AML-193 (cell line): ENCODE results near the gene ITGA3.

Experiments
- DNase-seq, 2 experiments: peaks; one replicate each; lab custom pipeline; 2025; lab: John Stamatoyannopoulos, UW

Gene ITGA3

DNA sequence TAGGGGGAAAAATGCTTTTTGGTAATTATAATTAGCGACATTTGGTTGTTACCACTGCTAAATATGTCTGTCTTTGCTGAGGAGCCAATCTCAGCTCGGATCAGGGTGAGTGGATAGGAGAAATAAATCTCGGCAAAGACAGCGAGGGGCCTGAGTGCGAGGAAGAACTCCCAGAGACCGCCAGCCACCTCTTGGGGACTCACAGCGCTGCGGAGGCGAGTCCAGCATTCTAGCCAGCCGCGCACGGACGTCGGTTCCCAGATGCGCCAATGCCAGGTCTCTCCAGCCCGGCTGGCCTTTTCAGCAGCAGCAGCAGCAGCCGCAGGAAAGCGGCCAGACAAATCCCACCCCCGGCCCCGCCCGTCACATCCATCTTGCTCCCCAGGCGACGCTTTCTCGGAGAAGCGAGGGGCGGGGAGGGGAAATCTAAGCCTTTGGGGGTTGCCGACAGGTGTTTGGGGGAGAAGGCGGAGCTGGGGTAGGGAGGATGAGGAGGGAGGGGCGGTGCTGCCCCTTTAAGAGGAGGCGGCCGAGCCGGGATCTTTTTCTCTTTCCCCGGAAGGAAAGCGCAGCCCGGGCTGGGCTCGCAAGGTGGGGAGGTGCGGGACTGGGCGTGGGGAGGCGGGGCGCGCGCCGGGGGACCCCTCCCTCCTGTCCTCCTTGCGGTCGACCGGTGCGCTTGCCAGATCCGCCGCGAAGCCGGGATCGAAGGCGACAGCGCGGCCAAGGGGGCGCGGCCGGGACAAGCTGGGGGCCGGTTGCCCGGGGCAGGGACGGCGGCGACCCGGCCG lies at the start of gene ITGA3:
Gene ITGA3 (plus strand): TSS at position 685 of the 791 bp plus-strand sequence. CDS start 330 bp downstream, outside the sequence.
- no peak for DNase-seq

DNA sequence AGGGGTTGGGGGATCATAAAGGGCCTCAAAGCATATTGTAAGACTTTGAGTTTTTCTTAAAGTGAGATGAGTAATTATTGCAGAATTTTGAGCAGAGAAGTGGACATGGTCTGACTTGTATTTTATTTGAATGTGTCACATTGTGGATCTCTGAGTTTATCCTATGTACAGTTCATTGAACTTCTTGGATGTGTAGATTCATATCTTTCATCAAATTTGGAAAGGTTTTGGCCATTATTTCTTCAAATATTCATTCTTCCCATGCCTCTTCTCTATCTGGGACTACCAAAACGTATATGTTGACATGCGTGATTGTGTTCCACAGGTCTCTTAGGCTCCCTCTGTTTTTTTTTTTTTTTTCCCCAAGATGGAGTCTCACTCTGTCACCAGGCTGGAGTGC lies 46.6 kb upstream of the ITGA3 start:
- DNase-seq, result no peak

DNA sequence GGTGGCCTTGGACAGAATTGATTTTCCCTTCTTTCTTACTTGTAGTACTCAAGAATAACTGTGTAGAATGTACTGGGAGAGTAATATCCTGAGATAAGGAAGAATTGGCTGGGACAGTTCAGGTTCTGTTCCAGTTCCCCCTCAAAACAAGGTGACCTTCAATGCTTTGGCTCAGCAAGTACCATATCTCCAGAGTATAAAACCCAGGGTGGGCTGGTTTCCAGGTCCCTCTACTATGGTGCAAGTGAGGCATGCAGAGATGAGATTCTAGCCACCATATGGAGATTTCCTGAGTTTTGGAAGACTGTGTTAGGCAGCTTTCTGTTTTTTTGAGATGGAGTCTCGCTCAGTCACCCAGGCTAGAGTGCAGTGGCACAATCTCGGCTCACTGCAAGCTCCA lies 42.8 kb upstream of the ITGA3 start:
- no peak for DNase-seq

DNA sequence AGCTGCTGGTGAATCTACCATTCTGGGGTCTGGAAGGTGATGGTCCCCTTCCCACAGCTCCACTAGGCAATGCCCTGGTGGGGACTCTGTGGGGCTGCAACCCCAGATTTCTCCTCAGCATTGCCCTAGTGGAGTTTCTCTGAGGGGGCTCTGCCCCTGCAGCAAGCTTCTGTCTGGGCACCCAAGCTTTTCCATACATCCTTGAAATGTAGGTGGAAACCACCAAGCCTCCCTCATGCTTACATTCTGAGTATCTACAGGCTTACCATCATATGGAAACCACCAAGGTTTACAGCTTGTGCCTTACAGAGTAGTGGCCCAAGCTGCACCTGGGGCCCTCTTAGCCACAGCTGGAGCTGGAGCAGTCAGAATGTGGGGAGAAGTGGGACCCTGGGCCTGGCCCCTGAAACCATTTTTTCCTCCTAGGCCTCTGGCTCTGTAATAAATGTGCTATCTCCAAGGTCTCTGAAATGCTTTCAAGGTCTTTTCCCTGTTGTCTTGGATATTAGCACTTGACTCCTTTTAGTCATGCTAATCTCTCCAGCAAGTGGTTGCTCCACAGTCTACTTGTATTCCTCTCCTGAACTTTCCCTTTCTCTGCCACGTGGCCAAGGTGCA lies 41.3 kb upstream of the ITGA3 start:
- DNase-seq, result no peak

DNA sequence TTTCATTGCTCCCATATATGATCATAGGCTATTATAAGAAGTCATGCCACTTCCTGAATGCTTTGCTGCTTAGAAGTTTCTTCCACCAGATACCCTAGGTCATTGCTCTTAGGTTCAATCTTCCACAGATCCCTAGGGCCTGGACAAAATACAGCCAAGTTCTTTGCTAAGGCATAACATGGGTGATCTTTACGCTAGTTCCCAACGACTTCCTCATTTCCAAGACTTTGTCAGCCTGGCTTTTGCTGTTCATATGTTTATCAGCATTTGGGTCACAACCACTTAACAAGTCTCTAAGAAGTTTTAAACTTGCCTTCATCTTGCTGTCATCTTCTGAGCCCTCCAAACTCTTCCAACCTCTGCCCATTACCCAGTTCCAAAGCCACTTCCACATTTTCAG lies 40.8 kb upstream of the ITGA3 start:
- DNase-seq, result no peak

DNA sequence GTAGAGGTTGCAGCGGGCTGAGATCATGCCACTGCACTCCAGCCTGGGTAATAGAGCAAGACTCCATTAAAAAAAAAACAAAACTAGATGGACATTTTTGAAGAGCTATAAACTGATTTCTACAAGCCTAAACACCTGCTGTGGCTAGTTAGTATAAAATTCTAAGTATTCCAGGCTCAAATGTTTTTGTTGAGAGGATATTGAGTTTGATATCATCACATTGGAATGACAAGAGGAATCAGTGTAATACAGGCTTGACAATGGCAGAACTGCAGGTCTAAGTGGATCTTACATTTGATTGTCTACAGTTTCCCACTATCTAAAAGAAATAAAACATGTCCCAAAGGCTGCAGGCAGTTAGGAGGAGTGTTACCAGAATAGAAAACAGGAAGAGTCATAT lies 37.0 kb upstream of the ITGA3 start:
- no peak for DNase-seq

DNA sequence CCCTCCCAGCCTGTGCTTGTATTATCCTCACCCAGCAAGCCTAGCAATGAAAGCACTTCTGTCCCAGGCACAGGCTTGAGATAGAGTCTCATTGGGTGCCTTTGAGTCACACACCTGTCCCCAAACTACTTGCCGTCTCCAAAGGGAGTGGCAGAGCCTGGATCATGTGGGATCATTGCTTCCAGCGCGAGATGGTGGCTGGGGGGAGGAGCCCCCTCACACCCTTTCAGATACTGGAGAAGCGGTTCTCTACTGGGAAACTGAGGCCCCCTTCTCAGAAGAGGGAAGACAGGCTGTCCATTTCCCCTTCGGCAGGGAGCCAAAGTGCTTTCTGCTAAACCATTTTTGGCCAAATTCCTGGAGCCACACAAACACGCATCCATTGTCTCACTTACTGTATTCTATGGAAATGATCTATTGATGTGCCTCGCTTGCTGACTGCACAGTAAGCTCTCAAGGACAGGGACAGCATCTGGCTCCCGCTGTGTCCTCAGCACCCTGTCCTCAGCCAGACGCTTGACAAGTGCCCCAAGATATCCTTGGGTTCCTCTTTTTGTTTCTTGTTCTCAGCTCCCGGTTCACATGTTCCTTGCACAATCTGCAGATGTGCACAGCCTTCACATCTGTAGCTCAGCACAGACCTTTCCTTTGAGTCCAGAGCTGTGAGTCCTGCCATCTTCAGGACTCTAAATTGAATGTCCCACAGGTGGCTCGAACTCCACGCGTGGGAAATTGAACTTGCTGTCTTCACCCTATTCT lies 34.9 kb upstream of the ITGA3 start:
- DNase-seq, result peak; percentile 59 to 61

DNA sequence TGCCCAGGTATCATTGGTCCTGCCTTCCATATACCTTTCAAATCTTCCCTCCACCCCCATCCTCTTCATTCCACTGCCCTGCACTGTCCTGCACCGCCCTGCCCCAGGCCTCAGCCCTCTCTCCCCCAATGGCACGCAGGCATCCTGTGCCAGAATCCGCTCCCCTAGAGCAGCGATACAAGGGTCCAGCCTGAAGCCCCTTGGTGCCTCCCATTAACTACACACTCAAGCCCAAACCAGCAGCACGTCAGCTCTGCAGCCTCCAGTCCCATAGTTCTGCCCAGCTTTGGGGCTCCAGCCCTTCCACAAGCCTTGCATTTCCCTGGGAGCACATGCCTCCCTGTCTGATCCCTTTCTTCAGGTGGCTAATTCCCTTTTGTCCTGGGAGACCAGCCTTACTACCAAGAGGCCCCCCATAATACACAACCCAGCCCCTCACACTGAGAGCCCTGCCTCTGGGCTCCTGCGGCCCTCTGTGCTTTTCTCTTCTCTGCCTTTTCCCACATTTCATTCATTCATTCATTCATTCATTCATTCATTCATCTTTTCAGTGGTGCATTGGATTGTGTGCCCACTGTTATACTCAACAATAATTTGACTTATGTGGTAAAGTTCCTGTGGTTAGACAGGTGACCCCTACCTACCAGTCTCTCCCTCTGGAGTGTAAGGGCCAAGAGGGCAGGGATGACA lies 34.1 kb upstream of the ITGA3 start:
- no peak for DNase-seq

DNA sequence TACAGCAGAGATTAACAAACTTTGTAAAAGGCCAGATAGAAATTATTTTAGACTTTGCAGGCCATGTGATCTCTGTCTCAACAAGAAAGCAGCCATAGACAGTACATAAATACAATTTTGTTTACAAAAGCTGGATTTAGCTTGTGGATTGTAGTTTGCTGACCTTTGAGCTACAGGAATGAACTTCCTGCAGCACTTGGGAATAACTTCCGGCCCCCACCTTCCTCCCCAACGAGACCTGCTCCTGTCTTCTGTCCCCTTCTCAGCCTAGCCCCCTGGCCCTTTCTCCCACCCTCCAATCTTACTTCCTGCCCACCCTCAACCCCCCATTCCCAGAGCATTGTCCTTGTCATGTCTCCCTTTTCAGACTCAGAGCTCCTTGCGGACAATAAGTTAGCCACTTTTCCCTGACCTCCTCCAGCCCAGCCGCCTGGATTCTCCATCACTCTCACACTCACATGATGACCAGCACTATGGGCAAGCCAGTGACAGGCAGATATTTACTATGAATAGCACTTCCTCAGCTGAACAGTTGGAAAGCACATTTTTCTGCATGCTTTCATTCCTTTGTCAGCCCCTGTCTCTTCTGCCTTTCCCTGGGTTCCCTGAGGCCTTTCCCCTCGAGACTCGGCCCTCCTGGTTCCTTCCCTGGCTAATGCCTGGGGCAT lies 33.3 kb upstream of the ITGA3 start:
- DNase-seq, result no peak

DNA sequence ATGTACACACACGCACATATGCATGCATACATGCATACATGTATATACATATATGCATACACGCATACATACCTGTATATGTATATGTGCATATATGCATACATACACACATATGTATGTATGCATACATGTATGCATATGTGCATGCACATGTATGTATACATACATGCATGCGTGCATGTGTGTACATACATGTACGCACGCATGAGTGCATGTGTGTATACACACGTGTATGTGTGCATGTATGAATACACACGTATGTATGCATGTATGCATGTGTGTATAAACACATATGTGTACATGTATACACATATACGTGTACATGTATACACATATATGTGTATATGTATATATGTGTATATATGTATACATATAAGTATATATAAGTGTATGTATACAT lies 32.4 kb upstream of the ITGA3 start:
- no peak for DNase-seq

DNA sequence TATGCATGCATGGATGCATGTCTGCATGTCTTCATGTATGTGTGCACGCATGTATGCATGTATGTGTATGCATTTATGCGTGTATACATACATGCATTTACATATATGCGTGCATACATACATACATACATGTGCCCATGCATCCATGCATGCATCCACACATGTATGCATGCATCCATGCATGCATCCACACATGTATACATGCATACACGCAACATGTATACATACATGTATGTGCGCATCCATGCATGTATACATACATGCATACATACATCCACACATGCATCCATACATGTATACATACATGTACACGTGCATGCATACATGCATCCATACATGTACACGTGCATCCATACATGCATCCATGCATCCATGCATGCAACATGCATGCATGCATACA lies 31.1 kb upstream of the ITGA3 start:
- no peak for DNase-seq

DNA sequence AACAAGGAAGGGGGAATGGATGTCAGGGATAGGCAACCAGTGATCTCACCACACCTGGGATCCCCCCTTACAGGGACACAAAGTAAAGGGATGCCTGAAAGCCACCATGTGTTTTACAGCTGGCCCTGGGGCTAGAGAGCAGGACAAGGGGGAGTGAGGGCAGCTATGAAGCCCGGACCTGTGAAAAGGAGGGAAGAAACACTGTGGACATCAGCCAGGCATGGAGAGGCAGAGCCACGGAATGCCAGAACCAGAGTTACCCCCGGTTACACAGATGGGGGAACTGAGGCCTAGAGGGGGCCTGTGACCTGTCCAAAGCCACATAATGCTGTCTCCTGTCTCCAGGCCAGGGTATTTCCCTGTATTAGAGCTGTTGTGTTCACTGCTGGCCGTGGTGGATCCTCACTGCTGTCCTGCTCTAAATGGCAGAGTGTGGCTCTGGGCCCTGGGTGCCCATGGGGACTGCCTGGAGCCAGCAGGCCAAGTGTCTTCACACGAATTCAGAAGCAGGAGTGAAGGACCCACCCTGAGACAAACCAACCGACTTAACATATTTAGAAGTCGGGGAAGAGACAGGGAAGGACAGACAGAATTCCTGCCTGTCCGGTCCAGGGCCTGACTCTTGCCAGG lies 29.7 kb upstream of the ITGA3 start:
- DNase-seq, result no peak

DNA sequence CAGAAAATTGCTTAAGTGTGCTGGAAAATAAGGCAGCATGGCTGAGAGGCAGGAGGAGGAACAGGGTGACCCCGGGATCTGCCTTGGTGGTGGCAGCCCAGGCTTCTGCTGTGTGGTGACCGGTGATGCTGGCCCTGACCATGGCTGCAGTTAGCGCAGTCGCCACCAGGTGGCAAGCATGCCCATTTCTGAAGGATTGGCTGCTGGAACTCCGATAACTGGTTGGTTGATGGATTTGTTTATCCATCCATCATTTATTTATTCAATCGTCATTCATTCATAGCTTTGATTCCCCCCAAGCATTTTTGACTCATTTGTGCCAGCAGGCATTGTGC lies 29.1 kb upstream of the ITGA3 start:
- DNase-seq, result peak; percentile 60 to 66

DNA sequence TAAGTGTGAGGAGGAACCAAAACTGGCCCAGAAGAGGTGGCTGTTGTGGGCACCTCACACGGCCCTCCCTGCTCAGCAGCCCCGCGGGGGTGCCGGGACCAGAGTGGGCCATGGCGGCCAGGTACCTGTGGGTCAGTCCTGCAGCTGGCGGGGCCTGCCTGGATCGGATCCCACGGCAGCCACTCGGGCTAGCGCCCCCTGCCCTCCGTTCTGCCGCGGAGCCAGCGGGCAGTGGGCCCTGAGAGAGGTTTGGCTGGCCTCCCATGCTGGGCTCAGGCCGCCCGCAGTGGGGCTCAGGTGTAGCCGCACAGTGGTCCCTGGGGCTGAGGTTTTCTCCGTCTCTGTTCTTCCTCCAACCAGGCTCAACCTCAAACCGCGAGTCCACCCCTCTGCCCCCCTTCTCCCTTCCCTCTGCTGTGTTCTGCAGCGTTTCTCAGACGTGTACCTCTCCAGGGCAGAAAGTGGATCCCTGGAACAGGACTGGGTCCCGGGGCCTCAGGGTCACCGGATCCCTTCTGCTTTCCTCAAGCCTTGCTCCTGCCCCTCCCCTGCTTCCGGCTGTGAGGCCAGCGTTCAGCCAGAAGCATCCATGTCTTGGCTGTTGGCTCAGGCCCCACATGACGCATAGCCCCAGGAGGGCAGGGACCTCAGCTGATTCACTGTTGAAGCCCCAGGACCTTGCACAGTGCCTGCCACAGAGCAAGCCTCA lies 28.6 kb upstream of the ITGA3 start:
- DNase-seq, result no peak

DNA sequence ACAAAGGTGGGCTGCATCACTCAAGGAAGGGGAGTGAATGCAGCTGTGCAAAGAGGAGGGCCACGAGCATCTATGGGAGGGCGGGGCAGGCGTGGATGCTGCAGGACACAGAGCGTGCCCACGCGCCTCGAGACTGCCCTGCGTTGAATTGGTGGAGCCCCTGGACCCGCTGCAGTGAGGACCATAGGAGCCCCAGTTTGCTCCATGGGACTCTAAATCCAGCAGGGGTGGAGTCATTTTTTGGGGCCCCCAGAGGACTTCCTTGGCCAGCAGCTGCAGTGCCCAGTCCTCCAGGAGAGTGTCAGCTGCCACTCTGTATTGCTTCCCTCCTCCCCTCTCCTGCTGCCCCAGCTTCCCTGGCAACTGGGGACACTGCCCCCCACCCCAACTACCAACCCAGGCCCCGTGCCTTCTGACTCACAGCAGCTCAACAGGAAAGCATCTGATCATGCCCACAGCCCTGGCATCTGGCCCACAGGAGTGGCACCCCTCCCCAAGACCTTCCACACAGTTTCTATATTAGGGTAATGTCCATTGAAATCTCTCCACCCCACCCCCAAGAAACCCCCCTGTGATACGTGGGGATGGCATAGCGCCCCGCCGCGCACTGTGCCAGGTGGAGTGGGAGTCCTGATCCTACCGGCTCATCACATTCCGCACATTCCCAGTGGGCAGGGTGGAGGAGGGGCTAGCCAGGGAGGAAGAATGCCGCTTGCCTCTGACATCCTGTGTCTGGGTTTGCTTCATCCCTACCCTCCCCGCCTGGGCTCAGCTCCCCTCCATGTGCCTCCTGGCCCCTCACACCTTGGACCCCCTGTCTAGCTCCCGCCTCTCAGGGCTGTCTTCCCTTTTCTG lies 27.8 kb upstream of the ITGA3 start:
- no peak for DNase-seq

DNA sequence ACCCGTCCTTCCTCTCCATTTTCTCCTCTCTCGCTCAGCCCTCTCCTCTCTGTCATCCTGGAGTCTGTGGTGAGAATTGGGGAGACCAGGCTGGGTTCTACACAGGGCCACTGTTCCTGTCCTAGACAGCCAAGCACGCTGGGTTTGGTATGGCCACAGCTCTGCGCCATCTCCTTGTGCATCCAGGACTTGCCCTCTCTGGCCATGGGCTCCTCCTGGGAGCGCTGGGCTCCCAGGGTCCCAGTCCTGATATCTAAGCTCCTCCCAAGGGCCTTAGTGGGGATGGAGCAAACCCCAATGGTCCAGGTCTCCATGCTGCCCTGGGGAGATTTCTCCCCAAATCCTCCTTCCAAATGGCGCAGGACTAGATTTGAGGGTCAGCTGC lies 27.2 kb upstream of the ITGA3 start:
- no peak for DNase-seq

DNA sequence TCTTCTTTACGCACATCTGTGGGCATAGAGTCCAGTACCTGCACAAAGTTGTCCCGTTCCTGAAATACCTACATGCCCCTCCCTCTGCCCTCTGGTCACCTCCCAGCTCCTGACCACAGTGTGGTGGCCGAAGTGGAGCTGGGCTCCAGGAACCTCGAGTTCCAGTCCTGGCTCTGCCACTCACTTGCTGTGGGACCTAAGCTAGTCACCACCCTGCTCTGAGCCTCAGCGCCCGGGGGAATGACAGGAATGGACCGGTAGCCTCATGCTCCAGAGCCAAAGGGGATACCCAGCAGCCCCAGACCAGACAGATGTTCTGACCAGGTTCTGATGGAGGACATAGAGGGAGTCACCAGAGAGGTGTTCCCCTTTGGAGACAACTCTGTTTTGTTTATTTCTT lies 26.7 kb upstream of the ITGA3 start:
- no peak for DNase-seq

DNA sequence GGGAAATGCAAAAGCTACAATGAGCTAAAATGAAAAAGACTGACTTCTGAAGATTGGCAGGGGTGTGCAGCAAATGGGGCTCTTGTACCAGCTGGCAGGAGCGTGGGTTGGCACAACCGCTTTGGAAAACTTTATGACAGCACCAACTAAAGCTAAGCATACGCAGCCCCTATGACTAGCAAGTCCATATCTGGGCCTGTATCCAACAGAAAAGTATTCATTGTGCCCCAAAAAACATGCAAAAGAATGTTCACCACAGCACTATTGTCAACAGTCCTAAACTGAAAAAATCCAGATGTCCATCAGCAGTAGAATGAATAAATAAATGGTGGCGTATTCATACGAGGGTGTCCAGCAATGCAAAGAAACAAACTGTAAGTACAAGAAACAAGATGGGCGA lies 22.6 kb upstream of the ITGA3 start:
- no peak for DNase-seq

DNA sequence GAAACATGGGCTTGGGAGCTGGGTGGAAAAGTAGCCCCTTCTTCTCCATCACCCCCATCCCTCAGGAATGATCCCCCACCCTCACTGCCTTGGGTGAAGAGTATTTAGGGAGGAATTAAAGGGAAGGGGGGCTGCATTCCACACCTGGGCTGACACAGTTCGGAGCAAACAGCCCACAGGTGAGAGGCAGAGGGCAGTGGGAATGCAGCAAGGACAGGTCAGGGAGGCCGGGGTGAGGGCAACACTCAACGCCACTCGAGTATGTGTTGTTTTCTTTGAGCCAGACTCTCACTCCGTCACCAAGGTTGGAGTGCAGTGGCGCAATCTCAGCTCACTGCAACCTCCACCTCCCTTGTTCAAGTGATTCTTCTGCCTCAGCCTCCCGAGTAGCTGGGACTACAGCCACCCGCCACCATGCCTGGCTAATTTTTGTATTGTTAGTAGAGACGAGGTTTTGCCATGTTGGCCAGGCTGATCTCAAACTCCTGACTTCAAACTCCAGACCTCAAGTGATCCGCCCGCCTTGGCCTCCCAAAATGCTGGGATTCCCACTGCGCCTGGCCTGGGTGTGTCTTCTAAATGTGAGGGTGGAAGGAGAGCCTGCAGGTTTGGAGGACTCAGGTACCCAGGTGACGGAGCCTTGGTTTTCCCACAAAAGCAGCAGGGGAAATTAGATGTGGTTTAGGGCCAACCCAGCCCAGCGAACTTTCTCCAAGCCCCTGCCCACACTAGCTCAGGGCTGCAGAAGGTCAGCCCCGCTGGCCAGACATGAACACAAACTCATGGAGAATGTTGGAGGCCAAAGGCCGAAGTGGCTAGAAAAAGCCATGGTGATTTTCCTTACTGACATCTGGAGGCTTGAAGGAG lies 21.2 kb upstream of the ITGA3 start:
- DNase-seq, result no peak
